Calu3 (cell line): ENCODE results near the gene CC2D1B. TPM values are rescaled to one million over a fixed set of nuclear protein-coding genes. Genes with fewer than 3 reads are reported as not detected.

Experiments used
- BruUV-seq: library from RNA; stranded (reverse); fragments of 400-500 nt; replicated peaks from 2 replicates; lab custom pipeline; 2021; lab: Mats Ljungman, UMichigan
- CTCF ChIA-PET: fragments of 300-600 bp; sonication (Branson Sonifier 250); formaldehyde crosslinking; loops from one replicate; lab custom pipeline; 2022; ENCODE audit warnings: antibody characterized with exemption; lab: Charles Lee
- DNase-seq: peaks from one replicate; pipeline ENCODE4 v3.0.0; 2022
- H3K27ac Mint-ChIP-seq: one replicate; pipeline ENCODE4 v1.8.0; 2022; ENCODE audit warnings: mixed read lengths; ENCODE audit not compliant: unreplicated experiment
- H3K27me3 Mint-ChIP-seq: one replicate; pipeline ENCODE4 v1.8.0; 2022; ENCODE audit warnings: mixed read lengths; ENCODE audit not compliant: unreplicated experiment
- H3K36me3 Mint-ChIP-seq: one replicate; pipeline ENCODE4 v1.8.0; 2022; ENCODE audit warnings: mild to moderate bottlenecking, moderate library complexity, mixed read lengths; ENCODE audit not compliant: insufficient read depth, unreplicated experiment
- H3K4me1 Mint-ChIP-seq: one replicate; pipeline ENCODE4 v1.8.0; 2022; ENCODE audit warnings: mild to moderate bottlenecking, low read depth, mixed read lengths; ENCODE audit not compliant: unreplicated experiment
- H3K4me3 Mint-ChIP-seq: one replicate; pipeline ENCODE4 v1.8.0; 2022; ENCODE audit warnings: mild to moderate bottlenecking, low read depth, moderate library complexity, mixed read lengths; ENCODE audit not compliant: unreplicated experiment
- H3K9me3 Mint-ChIP-seq: one replicate; pipeline ENCODE4 v1.8.0; 2022; ENCODE audit warnings: low read depth, mixed read lengths; ENCODE audit not compliant: unreplicated experiment
- CTCF ChIP-seq: fragments of 200-600 bp; IDR thresholded peaks from one replicate; pipeline ENCODE4 v1.8.0; 2022; ENCODE audit warnings: antibody characterized with exemption; ENCODE audit not compliant: unreplicated experiment
- intact Hi-C: fragments of 100-400 bp; cut with micrococcal nuclease; formaldehyde crosslinking; loops from one replicate; pipeline ENCODE4 v1.10.0; 2022; ENCODE audit not compliant: unreplicated experiment
- total RNA-seq: library from RNA; stranded (reverse); gene quantifications from 2 replicates; pipeline ENCODE4 v1.2.3, GENCODE V29; 2022

Gene CC2D1B
- total RNA-seq, 1 experiment from 2014 or later = 42.6 TPM

- TF ChIP-seq CTCF = no peak
- no peaks in the 10 kb centered on the region for H3K4me1 Mint-ChIP-seq
- peaks cover 17% of the 10 kb centered on the region for H3K36me3 Mint-ChIP-seq
- BruUV-seq = no TSS peak
- DNase-seq = no peak
- no peaks in the 10 kb centered on the region for H3K27me3 Mint-ChIP-seq
- CTCF ChIA-PET = no interaction called here
- no peak overlapping the region for H3K4me3 Mint-ChIP-seq
- H3K9me3 Mint-ChIP-seq = no peaks in the 10 kb centered on the region
- intact Hi-C loops = no loop called here
- H3K27ac Mint-ChIP-seq = no peak overlapping the region
Measured at GRCh38 chr1:52343979-52344378, 22.0 kb downstream of the CC2D1B start.

- Mint-ChIP-seq H3K9me3 (no peaks in the 10 kb centered on the region), H3K4me1 (no peaks in the 10 kb centered on the region), H3K27ac (no peak overlapping the region), H3K36me3 (peaks cover 14% of the 10 kb centered on the region), H3K27me3 (no peaks in the 10 kb centered on the region), H3K4me3 (no peak overlapping the region)
- CTCF ChIA-PET = no interaction called here
- DNase-seq = no peak
- BruUV-seq = no TSS peak
- intact Hi-C loops = no loop called here
- TF ChIP-seq CTCF = no peak
Measured at GRCh38 chr1:52341655-52342260, 24.2 kb downstream of the CC2D1B start.

GRCh38 chr1:52337439-52337838 lies 28.6 kb downstream of the CC2D1B start:
- H3K4me3 Mint-ChIP-seq = no peak overlapping the region
- TF ChIP-seq CTCF = no peak
- intact Hi-C loops = no loop called here
- BruUV-seq = no TSS peak
- no peak for DNase-seq
- H3K4me1 Mint-ChIP-seq = no peaks in the 10 kb centered on the region
- H3K36me3 Mint-ChIP-seq = peaks cover 4% of the 10 kb centered on the region
- no peaks in the 10 kb centered on the region for H3K9me3 Mint-ChIP-seq
- no peak overlapping the region for H3K27ac Mint-ChIP-seq
- CTCF ChIA-PET = no interaction called here
- H3K27me3 Mint-ChIP-seq = no peaks in the 10 kb centered on the region

- CTCF ChIA-PET = no interaction called here
- Mint-ChIP-seq H3K4me3 (no peak overlapping the region), H3K4me1 (no peaks in the 10 kb centered on the region), H3K36me3 (peaks cover 4% of the 10 kb centered on the region), H3K9me3 (no peaks in the 10 kb centered on the region), H3K27me3 (no peaks in the 10 kb centered on the region), H3K27ac (no peak overlapping the region)
- TF ChIP-seq CTCF = no peak
- intact Hi-C loops = no loop called here
- DNase-seq = no peak
- BruUV-seq = no TSS peak
Measured at GRCh38 chr1:52334906-52335528, 31.0 kb downstream of the CC2D1B start.
